Measurements from ENCODE around the gene POLD1.
A peak's percentile ranks its signal among the peaks of the same experiment; 100 is the strongest.
"Not testable (repeated sequence)": the region's sequence is repeated elsewhere in the genome, so short reads cannot be mapped to it uniquely, and the experiment has no call there.

POLD1 gene

DNA sequence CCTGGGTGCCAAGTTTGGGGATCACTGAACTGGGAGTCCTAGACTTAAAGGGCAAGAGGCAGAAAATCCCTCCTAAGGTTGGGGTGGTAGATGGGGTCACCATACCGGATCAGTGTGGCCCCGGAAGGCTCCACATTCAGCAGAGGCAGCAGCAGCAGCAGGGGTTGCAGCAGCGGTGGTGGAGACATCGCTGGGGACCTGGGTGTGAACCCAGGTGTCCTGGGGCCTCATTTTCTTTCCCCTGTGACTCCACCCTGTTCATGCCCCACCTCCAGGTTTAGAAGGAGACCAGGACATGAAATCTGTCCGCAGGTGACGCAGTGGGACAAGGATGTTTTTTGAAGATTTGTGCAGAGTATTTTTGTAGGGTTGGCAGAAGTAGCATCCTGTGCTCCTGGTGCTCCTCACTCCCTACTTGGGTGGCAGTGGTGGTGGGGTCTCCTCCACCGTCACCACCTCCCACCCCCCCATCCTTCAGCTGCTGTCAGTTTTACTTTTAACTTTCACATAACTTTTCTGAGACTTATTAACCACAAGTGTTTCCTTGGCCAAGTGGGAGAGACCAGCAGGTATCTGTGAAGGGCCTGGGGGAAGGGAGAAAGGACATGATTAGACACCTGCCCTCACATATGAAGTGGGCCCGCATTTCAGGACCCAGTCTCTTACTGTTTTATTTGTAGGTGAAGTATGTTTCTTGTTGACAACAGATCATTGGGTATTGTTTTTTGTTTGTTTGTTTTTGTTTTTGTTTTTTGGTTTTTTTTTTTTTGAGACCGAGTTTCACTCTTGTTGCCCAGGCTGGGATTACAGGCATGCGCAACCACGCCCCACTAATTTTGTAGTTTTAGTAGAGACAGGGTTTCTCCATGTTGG is 18.5 kb upstream of the POLD1 start, which contains the start of gene NAPSA:
Gene NAPSA, minus strand, starts transcription at position 206 of the 873 bp plus-strand sequence. Its CDS starts 18 bp downstream, at position 188.
- DNase-seq (ENCODE audit: low spot score), result no peak

DNA sequence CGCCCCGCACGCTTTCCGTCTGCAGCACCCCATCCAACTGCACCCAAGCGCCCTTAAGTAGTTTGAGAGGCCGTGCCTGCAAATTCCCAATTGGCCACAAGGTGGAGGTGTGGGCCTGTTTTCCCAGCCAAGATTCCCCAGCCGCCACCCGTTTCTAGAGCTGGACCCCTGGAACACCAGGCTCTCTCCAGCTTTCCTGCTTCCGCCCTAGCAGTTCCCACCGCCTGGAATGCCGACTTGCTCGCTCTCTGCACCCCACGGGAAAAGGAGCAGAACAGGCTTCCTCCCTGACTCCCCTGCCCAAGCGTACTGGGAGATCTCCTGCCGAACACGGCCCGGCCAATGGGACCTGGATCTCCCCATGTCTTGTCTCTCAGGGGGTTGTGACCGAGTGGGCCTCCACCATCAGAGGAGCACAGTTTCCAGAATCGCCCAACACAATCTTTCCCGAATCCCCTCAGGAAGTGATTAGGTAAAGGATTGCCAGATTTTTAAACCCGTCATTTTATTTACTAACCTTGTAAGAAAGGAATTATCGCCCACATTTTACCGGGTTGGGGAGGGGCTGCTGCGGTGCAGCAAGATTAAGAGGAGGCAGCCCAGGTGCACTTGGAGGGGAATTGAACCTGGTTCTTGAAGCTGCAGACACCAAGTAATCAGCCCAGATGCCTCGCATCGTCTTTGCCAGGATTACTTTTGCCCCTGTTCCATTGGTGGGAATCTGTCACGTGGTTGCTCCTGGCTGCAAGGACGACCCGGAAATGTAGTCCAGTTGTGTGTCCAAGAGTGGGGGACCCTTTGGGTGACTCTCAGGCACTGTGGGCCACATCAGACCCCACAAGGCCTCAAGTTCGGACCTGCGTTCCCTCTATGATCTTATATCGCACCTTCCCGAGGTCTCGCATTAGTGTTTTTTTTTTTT is 15.2 kb upstream of the POLD1 start:
- peak; percentile 88 for DNase-seq (ENCODE audit: low spot score)

DNA sequence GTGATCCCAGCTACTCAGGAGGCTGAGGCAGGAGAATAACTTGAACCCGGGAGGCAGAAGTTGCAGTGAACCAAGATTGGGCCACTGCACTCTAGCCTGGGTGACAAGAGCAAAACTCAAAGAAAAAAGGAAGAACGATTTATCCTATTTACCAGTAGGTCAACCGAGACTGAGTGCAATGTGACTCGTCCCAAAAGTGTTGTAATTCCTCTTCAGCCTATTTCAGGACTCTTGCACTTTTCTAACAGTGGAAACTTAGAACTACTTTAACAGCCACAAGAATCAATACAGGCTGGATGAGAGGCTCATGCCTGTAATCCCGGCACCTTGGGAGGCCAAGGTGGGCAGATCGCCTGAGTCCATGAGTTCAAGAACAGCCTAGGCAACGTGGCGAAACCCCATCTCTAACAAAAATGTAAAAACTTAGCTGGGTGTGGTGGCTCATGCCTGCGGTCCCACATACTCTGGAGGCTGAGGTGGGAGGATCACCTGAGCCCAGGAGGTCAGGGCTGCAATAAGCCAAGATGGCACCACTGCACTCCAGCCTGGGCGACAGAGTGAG is 12.2 kb upstream of the POLD1 start:
- DNase-seq (ENCODE audit: low spot score), result no peak

DNA sequence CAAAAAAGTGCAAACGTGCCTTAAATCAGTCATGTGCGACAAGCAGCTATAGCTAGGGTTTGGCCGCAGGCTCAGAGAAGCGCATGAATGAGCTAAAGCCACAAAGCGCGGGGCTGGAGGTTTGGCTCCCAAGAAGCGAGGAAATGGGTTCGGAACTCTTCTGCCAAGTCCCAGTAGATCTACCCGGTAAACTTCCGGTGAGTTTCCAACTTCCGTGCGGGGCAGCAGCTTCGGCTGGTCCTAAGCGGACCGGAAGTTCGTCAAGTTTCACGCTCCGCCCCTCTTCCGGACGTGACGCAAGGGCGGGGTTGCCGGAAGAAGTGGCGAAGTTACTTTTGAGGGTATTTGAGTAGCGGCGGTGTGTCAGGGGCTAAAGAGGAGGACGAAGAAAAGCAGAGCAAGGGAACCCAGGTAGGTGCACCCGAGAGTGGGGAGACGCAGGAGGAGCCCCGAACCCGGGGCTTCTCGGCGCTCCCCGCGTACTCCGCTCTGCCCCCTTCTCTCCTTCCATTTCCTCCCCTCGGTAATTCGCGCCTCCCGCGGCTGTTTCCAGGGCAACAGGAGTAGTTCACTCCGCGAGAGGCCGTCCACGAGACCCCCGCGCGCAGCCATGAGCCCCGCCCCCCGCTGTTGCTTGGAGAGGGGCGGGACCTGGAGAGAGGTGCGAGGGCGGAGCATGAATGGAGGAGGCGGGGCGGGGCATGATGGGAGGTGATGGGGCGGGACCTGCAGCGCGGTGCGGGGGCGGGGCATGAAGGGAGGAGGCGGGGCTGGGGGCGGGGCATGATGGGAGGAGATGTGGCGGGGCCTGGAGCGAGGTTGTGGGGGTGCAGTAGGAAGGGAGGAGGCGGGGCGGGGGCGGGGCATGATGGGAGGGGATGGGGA is 7.7 kb upstream of the POLD1 start, which contains the start of gene NR1H2:
Gene NR1H2, plus strand, starts transcription at position 292 of the 885 bp plus-strand sequence. CDS start 1,149 bp downstream, outside the sequence.
- DNase-seq (ENCODE audit: low spot score), result peak; percentile 98

DNA sequence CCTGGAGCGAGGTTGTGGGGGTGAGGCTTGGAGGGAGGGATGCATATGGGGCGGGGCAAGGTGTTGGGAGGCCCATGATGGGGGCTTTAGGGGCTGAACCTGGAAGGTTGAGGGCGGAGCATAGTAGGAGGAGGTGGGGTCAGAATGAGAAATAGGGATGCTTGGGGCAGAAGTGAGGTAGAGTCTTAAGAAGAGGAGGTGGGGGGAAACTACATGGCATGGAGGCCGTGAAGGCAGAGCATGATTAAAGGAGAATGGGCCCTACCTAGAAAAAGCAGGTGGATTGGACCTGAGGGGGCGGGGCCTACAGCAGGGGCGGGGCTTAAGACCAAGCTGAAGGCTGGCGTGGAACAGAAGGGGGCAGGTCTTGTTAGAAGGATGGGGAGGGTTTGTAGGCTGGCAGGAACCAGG is 7.1 kb upstream of the POLD1 start:
- DNase-seq (ENCODE audit: low spot score), result no peak

DNA sequence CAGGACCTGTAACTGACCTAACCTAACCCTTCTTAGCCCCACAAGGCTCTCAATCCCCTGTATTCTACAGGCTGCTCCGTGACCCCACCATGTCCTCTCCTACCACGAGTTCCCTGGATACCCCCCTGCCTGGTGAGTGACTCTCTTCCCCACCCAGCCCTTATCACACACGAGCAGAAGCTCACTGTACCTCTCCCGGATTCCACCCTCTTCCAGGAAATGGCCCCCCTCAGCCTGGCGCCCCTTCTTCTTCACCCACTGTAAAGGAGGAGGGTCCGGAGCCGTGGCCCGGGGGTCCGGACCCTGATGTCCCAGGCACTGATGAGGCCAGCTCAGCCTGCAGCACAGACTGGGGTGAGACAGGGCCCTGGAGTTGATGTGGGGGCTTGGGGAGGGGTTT is 6.6 kb upstream of the POLD1 start:
- no peak for DNase-seq (ENCODE audit: low spot score)

DNA sequence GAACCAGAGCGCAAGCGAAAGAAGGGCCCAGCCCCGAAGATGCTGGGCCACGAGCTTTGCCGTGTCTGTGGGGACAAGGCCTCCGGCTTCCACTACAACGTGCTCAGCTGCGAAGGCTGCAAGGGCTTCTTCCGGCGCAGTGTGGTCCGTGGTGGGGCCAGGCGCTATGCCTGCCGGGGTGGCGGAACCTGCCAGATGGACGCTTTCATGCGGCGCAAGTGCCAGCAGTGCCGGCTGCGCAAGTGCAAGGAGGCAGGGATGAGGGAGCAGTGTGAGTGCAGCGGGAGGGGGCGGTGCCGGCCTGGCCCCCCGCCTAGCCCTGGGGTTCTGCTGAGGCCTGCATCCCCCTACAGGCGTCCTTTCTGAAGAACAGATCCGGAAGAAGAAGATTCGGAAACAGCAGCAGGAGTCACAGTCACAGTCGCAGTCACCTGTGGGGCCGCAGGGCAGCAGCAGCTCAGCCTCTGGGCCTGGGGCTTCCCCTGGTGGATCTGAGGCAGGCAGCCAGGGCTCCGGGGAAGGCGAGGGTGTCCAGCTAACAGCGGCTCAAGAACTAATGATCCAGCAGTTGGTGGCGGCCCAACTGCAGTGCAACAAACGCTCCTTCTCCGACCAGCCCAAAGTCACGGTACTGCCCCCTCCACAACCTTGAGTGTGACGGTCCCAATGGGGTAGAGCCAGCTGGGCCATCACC is 5.8 kb upstream of the POLD1 start:
- DNase-seq (ENCODE audit: low spot score), result no peak

DNA sequence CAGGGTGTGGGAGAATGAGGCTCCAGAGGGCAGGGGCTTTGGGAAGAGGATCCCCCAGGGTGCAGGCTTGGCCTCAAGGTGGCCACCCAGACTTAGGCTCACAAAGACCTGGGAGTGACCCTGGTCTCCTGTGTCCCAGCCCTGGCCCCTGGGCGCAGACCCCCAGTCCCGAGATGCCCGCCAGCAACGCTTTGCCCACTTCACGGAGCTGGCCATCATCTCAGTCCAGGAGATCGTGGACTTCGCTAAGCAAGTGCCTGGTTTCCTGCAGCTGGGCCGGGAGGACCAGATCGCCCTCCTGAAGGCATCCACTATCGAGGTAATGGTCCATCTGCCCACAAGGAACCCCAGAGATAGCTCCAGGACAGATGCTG is 5.3 kb upstream of the POLD1 start:
- DNase-seq (ENCODE audit: low spot score), result no peak

DNA sequence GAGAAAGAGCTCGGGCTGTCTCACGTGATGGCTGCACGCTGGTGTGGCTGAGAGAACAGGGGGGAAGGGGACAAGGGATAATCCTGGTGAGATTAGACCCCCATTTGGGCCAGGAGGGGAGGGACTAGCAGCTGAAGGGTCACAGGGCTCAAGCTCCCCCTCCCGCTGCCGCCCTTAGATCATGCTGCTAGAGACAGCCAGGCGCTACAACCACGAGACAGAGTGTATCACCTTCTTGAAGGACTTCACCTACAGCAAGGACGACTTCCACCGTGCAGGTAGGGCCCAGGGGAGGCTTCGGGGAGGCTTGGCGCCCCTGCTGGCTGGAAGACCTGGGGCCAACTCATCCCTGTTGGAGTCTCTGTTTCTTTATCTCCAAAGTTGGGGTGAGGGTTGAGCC is 4.5 kb upstream of the POLD1 start:
- DNase-seq (ENCODE audit: low spot score), result no peak

DNA sequence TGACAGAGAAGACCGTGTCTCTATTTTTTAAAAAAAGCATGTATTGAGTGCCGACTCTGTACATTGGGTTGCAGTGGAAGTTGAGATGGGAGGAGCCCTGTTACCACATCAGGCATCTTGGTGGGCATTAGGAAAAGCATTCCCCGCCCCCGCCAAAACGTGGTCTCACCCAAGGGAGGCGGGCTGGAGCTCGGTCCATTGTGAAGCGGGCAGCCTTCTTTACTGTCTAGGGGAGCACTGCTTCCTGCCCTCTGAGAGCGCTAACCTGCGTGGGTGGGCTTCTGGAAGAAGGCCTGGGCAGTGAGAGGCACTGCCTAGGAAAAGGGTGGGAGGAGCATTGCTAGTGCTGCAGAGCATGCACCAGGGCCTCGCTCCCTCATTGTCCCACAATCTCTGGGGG is 4.0 kb upstream of the POLD1 start:
- no peak for DNase-seq (ENCODE audit: low spot score)

DNA sequence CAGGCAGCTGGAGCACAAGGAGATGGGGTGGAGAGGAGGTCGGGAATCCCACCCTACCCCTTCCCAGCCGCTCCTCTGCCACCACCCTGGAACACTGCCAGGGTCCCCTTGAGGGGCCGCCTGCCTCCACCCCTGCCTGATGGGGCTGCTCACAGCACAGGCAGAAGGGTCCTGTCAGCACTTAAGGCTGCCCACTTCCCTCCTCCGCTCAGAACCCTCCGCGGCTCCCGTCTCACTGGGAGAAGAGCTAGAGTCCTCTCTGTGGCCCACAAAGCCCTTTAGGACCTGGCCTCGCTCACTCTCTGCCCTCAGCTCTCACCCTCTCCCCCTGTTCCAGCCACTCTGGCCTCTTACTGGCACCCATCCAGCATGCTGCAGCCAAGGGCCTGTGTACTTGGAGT is 3.4 kb upstream of the POLD1 start:
- no peak for DNase-seq (ENCODE audit: low spot score)

DNA sequence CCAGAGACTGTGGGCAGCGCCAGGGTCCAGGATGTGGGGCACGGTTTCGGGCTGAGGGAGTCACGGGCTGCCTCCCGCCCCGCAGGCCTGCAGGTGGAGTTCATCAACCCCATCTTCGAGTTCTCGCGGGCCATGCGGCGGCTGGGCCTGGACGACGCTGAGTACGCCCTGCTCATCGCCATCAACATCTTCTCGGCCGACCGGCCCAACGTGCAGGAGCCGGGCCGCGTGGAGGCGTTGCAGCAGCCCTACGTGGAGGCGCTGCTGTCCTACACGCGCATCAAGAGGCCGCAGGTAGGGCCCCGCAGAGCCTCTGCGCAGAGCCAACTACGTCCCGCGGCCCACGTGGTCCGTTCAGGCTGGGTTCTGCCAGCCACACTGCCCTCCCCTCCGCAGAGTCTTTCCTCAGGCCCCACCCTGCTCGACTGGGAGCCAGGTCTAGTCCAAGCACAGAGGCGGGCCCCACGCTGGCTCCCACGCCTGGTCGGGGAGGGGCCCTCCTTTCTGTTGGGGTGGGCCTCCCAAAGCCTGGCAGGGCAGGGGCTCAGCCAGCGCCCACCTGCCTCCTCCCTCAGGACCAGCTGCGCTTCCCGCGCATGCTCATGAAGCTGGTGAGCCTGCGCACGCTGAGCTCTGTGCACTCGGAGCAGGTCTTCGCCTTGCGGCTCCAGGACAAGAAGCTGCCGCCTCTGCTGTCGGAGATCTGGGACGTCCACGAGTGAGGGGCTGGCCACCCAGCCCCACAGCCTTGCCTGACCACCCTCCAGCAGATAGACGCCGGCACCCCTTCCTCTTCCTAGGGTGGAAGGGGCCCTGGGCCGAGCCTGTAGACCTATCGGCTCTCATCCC is 2.0 kb upstream of the POLD1 start:
- DNase-seq (ENCODE audit: low spot score), result no peak

DNA sequence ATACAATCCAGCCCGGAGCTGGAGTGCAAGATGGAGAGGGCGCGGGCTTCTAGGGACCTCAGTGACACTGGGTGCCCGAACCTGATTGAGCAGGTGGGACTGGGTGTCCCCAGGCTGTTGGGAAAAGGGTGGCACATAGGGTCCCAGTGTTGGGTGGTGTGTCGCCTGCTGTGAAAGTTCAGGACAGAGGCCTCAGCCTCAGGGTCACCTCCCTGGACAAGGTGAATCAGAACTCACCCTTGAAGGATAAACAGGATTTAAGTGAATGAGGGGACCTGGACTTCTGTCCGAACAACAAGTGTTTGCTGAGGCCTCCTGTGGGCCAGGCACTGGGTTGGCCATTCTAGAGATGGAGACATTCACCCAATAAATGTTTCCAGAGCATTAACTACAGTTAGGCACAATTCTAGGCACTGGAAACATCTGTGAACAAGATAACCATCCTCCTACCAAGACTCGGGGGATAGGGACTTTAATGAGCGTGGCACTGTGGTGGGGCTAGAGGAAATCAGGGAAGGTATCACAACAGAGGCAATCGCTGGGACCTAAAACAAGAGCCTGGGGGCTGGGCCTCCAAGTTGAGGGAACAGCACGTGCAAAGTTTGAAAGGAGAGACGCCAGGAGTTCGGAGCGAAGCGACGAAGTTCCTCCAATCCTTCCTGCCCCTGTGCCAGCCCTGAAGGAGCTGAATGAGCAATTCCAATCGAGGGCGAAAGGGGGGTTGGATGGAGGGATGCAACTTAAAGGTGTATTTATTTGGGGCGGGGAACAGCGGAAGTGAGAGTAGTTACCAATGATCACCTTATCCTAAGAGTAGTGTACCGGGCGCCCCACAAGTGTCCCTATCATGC is 921 bp upstream of the POLD1 start:
- DNase-seq (ENCODE audit: low spot score), result no peak

DNA sequence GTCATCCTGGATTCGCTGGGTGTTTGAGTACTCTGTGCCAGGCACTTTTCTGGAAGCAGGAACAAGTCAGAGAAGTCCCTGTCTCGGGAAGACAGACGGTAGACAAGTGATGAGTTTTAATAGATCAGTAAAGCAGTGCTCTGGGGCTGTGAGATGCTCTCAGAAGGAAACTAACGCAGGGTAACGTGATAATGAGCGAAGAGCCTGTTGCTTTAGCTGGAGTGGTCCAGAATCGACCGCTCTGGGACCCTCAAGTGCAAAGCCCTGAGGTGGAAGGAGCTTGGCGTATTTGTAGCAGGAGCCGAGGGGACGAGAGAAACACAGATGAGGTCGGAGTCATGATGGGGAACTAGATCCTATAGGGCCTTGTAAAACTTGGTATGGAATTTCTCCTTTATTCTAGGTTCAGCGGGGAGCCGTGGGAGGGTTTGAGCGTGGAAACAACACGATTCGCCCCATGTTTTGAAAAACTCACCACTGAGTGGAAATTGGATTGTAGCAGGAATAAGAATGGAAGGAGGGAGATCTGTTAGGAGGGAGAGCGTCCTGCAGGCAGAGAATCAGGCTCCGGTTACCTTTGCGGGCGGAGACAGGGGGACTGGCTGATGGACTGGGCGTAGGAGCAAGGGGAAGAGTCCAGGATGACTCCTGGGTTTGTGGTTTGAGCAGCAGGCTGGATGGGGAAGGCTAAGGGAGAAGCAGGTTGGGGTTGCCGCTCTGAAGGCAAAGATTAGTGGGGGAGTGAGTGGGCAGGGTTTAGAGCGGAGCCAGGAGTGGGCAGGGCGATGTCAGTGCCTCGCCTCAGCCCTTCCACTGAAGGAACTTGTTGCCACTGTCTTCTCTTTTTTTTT is 763 bp downstream of the POLD1 start:
- DNase-seq (ENCODE audit: low spot score), result no peak

DNA sequence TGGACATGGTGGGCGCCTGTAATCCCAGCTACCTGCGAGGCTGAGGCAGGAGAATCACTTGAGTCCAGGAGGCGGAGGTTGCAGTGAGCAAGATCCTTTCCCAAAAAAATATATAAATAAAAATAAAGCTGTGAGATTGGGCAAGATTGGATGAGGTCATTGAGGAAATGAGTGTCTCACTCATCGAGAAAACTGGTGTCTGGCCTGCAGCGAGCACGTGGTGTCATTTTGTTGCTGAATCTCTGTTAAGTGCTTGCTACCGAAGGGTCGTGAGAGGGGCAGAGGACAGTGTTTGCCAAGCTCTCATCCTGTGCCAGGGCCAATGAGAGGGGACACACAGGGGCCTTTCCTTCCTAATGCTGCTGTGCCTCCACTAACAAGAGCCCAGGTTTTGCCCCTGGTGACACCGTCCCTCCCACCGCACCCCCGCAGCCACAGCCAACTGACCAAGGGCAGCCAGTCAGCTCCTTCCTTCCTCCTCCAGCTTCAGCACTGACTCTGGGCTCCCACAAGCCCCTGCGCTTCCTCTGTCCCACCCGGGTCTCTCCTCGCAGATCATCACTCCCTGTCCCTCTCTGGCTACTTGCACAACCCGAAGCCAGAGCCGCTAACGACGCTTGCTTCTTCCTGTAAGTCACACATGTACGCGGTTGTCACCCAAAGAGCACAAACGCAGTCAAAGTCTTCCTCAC is 3.2 kb downstream of the POLD1 start:
- DNase-seq (ENCODE audit: low spot score), result no peak

DNA sequence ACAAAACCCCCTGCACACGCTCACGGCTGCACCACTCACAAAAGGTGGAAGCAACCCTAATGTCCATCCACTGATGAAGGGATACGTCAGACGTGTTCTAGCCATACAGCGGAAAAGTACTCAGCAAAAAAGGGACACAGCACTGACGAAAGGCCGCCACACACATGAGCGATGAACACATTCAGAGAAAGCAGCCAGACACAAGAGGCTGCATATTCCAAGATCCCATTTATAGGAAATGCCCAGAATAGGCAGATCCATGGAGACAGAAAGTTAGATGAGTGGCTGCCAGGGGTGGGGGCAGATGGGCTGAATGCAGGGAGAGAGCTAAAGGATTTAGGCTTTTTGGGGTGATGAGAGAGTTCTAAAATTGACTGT is 3.7 kb downstream of the POLD1 start:
- no peak for DNase-seq (ENCODE audit: low spot score)

DNA sequence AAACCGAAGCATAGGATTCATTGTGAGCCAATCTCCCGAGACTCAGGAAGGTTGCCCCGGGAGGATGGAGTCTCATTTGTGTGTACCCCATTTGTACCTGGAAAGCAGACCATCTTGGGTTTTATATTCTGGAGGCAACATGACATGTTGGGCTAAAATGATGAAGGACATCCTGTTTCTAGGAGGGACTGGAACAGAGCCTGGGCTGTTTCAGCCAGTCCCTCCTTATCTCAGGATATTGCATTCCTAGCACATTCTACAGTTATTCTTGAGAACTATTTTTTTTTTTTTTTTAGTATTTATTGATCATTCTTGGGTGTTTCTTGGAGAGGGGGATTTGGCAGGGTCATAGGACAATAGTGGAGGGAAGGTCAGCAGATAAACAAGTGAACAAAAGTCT is 6.1 kb downstream of the POLD1 start:
- not testable (repeated sequence) for DNase-seq (ENCODE audit: low spot score)

Data from putamen (tissue), 1 donor.